ENCODE results near the gene DIAPH3.

DIAPH3 gene

GRCh38 chr13:60028021-60028420 is 135.7 kb downstream of the DIAPH3 start:
- in situ Hi-C loops (cut with MboI; ENCODE audit: low sequenced_read_pairs), result no loop called here

- in situ Hi-C loops (cut with MboI; ENCODE audit: low sequenced_read_pairs), result no loop called here
Measured at GRCh38 chr13:60026286-60026685, 137.4 kb downstream of the DIAPH3 start.

- in situ Hi-C loops (cut with MboI; ENCODE audit: low sequenced_read_pairs), result no loop called here
Measured at GRCh38 chr13:60020288-60020687, 143.4 kb downstream of the DIAPH3 start.

- in situ Hi-C loops (cut with MboI; ENCODE audit: low sequenced_read_pairs), result no loop called here
Measured at GRCh38 chr13:60019119-60019993, 144.4 kb downstream of the DIAPH3 start.

GRCh38 chr13:60018536-60018935 is 145.2 kb downstream of the DIAPH3 start:
- in situ Hi-C loops (cut with MboI; ENCODE audit: low sequenced_read_pairs), result no loop called here

- in situ Hi-C loops (cut with MboI; ENCODE audit: low sequenced_read_pairs), result no loop called here
Measured at GRCh38 chr13:60016229-60016628, 147.5 kb downstream of the DIAPH3 start.

GRCh38 chr13:60013166-60013565 is 150.6 kb downstream of the DIAPH3 start:
- in situ Hi-C loops (cut with MboI; ENCODE audit: low sequenced_read_pairs), result no loop called here

GRCh38 chr13:60012488-60012887 is 151.2 kb downstream of the DIAPH3 start:
- in situ Hi-C loops (cut with MboI; ENCODE audit: low sequenced_read_pairs), result no loop called here

- in situ Hi-C loops (cut with MboI; ENCODE audit: low sequenced_read_pairs), result no loop called here
Measured at GRCh38 chr13:60009300-60010253, 154.2 kb downstream of the DIAPH3 start.

GRCh38 chr13:60001889-60002288 is 161.8 kb downstream of the DIAPH3 start:
- in situ Hi-C loops (cut with MboI; ENCODE audit: low sequenced_read_pairs), result no loop called here

- in situ Hi-C loops (cut with MboI; ENCODE audit: low sequenced_read_pairs), result no loop called here
Measured at GRCh38 chr13:60000976-60001375, 162.8 kb downstream of the DIAPH3 start.

GRCh38 chr13:60000081-60000480 is 163.6 kb downstream of the DIAPH3 start:
- in situ Hi-C loops (cut with MboI; ENCODE audit: low sequenced_read_pairs), result no loop called here

GRCh38 chr13:59997976-59998375 is 165.8 kb downstream of the DIAPH3 start:
- in situ Hi-C loops (cut with MboI; ENCODE audit: low sequenced_read_pairs), result no loop called here

- in situ Hi-C loops (cut with MboI; ENCODE audit: low sequenced_read_pairs), result no loop called here
Measured at GRCh38 chr13:59996461-59996980, 167.2 kb downstream of the DIAPH3 start.

- in situ Hi-C loops (cut with MboI; ENCODE audit: low sequenced_read_pairs), result no loop called here
Measured at GRCh38 chr13:59991395-59991794, 172.3 kb downstream of the DIAPH3 start.

GRCh38 chr13:59982631-59983382 is 180.9 kb downstream of the DIAPH3 start:
- in situ Hi-C loops (cut with MboI; ENCODE audit: low sequenced_read_pairs), result no loop called here

GRCh38 chr13:59979589-59979988 is 184.1 kb downstream of the DIAPH3 start:
- in situ Hi-C loops (cut with MboI; ENCODE audit: low sequenced_read_pairs), result no loop called here

GRCh38 chr13:59978862-59979261 is 184.9 kb downstream of the DIAPH3 start:
- in situ Hi-C loops (cut with MboI; ENCODE audit: low sequenced_read_pairs), result no loop called here

- in situ Hi-C loops (cut with MboI; ENCODE audit: low sequenced_read_pairs), result no loop called here
Measured at GRCh38 chr13:59976856-59977255, 186.9 kb downstream of the DIAPH3 start.

GRCh38 chr13:59975807-59976435 is 187.8 kb downstream of the DIAPH3 start:
- in situ Hi-C loops (cut with MboI; ENCODE audit: low sequenced_read_pairs), result no loop called here

Data from HL-60/S4 treated with retinoic acid at 250 ng/mL for 4 days and 3 days (cell line).